GM21737 (cell line): ENCODE data around the gene AKAIN1.

Experiments used
- ATAC-seq: cut with Tn5 transposase; IDR thresholded peaks from one replicate; pipeline ENCODE4 v1.9.1; 2021; ENCODE audit warnings: mild to moderate bottlenecking, moderate library complexity; ENCODE audit not compliant: unreplicated experiment

Gene AKAIN1

GRCh38 chr18:5162111-5162510 lies 34.9 kb downstream of the AKAIN1 start:
- ATAC-seq, result no peak

DNA sequence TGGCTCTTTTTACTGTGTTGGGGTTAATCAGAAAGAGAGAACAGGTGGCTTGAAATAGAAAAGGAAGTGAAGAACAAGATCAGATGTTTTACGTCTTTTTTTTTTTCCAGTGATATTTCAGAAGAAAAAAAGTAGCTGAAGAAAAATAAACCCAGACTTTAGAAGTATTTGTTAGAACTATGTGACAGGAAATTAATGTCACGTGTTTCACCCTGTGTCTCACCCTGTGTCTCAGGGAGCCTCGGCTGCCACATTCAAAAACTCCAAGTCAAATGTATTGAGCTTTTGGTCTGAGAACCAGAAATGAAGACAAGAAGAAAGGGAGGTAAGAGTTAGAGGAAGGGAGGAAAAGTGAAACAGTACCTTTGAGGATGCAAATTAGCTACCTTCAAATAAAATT lies 38.0 kb downstream of the AKAIN1 start:
- no peak for ATAC-seq

DNA sequence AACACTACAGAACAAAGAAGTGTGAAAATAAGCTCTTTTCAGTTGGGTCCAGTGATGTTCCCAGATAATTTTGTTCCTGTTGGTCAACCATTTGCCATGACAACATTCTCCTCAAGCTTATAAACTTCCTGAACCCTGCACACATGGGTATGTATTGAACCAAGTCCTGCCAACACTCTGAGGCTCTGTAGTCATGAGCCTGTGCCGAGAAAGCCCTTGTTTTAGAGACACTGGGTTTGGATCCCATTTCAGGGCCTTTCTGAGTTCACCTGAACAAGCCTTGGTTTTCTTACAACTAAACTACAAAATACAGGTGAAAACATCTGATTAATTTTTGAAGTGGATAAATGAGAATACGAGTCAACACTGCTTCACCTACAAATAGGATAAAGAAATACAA lies 38.5 kb downstream of the AKAIN1 start:
- no peak for ATAC-seq

DNA sequence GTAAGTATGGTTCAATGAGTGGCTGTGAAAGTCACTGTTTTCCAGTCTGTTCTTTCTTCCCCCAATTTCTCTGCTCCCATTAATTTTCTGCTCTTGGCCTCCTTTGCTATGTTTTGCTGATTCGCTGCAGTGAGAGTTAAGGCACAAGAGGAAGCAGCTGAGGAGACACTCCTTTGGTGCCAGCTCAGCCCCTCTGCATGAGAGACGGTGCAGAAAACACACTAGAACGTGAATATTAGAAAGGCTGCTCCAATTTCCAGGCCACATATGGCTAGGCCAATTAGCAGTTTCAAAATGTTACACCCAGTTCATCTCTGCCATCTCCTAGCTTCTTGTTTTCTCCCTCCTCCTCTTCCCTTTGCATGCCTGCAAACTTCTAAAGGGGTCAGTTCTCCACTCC lies 38.9 kb downstream of the AKAIN1 start:
- ATAC-seq, result no peak

DNA sequence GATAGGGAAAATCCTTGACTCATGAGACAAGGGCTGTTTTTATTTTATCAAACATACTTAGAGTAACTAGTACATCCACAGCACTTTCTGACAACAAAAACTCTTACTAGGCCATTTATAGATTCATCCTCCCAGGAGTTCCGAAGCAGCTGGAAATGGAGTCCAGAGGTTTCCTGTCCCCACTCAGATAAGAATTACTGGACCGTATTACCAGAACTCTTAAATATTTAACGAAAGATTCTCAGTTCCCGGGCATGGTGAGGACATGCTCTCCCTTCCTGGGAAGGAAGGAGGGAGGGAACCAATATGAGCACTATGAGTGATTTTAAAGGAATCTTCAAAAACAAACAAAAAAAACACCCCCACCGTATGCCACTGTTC lies 41.2 kb downstream of the AKAIN1 start:
- ATAC-seq, result no peak

DNA sequence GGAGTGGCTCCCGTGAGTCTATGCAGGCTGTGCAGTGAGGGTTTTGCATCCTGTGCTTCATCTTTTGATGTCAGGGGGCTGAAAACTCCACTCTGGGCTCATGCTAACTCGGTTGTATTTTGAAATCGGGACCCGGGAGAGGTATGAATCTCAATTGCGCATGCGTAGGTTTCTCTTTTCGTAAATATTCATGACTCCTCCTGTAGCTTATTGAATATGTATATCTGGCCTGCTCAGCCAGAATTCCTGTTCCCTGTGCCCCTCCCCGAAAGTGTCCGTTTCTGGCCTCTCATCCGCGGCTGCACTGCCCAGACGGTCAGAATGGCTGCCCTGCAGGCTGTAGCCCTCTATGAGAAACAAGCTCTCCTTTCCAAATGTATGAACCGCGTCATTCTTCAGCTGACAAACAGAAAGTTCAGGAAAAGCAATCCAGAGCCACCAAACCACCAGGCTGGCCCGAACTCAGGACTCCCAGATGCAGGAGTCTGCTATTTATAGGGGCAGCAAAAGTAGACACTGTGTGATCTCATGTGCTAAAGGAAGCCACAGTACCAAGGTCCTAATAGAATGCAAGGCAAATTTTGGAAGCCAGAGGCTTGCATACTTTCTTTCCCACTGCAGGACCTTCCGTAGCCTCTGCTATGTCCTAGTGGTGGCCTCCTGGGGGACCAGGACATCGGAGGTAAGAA lies 41.7 kb downstream of the AKAIN1 start:
- ATAC-seq, result no peak

DNA sequence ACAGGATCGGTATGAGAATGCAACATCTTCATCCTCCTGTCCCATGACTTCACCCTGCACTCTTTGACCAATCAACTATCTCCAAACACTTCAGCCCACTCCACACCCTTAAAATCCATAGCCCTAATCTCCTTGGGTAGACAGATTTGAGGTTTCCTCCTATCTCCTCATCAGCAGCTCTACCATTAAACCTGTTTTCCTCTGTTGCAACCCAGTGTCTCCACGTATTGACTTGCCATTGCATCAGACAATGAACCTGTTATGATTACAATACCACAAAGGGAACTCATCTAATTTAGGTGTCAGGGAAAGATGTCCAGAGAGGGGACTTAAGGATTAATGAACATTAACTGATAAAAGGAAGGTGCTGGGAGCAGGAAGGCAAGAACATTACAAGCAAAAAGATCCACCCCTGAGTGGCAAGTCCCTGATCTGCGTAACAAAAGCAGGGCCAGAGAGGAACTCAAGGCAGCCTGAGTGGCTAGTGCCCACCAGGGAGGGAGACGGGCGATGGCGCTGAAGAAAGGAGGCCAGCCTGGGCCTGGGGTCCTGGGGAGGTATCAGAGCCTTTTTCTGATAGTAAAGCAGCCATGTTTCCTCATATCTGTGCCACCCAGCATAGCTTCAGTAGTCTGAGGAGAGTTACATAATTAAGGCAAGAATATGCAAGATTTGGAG lies 44.6 kb downstream of the AKAIN1 start:
- ATAC-seq, result no peak

GRCh38 chr18:5150894-5151293 lies 46.2 kb downstream of the AKAIN1 start:
- no peak for ATAC-seq

- no peak for ATAC-seq
These were observed 51.0 kb downstream of the AKAIN1 start for GRCh38 chr18:5146093-5146492.

GRCh38 chr18:5145168-5145825 lies 51.8 kb downstream of the AKAIN1 start:
- no peak for ATAC-seq

GRCh38 chr18:5144629-5145028 lies 52.4 kb downstream of the AKAIN1 start:
- ATAC-seq, result no peak

- ATAC-seq, result no peak
These were observed 54.2 kb downstream of the AKAIN1 start for GRCh38 chr18:5142859-5143258.

GRCh38 chr18:5142131-5142530 lies 54.9 kb downstream of the AKAIN1 start:
- no peak for ATAC-seq

DNA sequence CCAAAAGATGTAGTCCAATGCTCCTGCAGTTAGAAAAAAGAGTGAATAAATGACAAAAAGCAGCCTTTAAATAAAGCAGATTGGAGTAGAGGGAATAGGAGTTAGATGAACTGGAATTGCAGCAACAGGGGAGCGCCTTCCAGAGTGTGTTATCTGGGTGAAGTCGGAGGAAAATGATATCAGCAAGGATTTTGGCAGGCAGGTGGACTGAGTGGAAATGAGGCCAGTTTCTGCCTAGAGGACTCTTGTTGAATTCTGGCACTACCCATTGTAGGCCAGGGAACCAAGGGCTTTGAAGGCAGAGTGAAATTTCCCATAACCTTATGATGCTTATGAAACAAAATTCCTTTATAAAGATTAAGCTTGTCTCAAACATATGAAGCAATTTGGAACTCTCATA lies 59.8 kb downstream of the AKAIN1 start:
- ATAC-seq, result no peak

DNA sequence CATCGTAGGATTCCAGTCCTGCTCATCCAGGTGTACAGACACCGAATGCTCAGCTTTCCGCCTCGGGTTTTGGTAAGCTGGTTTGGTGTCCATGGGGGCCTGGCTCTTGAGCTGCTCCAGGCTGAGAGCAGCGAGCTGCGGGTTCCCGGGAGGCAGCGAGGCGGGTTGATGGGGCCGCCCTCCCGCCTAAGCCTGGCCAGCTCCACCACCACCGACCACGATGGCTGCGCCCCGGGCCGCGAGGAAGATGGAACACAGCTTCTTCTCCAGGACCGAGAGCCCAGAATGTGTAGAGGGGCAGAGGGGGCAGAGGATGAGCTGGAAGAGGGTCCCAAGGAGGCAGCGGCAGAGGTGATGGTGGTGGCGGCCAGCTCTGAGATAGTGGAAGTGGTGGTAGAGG lies 64.1 kb downstream of the AKAIN1 start:
- ATAC-seq, result no peak

DNA sequence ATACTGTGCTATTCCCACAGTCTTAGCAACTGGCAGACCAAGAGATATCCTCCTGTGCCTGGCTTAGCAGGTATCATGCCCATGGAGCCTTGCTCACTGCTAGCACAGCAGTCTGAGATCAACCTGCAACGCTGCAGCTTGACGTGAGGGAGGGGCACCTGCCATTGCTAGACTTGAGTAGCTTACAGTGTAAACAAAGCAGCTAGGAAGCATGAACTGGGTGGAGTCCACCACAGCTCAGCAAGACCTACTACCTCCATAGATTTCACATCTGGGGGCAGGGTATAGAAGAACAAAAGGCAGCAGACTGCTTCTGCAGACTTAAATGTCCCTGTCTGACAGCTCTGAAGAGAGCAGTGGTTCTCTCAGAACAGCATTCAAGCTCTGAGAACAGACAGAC lies 74.8 kb downstream of the AKAIN1 start:
- no peak for ATAC-seq

DNA sequence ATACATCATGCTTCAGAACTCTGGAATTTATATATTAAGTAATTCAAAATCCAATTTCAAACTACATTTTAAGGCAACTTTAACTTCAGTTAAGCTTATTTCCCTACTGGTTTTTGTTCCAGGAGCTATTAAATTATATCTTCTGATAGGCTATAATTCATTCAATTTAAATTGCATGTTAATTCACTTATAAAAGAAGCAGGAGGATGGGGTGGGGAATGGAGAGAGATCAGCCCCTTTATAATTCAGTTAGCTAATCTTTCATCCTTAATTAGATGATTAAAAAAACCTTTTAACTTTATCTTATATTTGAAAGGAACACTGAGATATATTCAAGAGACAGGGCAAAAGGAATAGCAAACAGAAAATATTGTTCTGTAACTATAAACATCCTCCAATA lies 86.8 kb downstream of the AKAIN1 start:
- ATAC-seq, result no peak

DNA sequence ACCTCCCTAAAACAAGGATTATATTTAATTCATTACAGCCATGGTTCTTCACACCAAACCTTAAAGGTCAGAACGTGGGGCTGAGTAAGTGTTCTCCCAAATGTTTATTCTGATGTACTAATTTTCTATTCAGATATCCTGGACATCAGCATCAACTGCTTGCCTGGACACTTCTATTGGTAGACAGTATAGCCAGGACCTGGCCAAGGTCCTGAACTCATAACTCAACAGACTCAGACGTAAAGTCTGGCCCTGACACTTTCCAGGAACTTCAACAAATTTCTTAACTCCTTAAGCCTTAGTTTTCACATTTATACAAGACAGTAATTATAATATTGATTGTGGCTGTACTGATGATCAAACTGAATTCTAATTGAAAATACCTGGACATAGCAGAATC lies 89.1 kb downstream of the AKAIN1 start:
- no peak for ATAC-seq

GRCh38 chr18:5106730-5107129 lies 90.3 kb downstream of the AKAIN1 start:
- no peak for ATAC-seq

DNA sequence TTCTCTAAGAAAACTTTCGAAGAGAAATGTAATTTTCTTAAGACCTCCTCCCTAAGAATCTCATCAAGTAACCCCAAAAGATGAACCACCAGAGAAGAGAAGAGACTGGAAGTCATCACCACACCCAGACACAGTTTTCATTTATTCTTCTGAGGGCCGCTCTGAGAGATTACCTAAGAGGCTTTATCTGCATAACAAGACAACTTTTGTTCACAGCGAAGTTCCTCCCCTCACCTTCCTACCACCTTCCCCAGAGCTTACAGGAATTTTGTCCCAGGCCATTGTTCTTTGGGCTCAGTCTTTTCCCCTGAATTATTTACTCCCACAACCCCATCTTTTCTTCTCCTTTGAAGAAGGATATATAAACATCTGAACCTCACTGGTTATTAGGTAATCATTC lies 92.8 kb downstream of the AKAIN1 start:
- no peak for ATAC-seq

- no peak for ATAC-seq
These were observed 93.4 kb downstream of the AKAIN1 start for GRCh38 chr18:5103693-5104092.

GRCh38 chr18:5103286-5103685 lies 93.8 kb downstream of the AKAIN1 start:
- ATAC-seq, result no peak
